DOHH2 (cell line): ENCODE measurements around the gene CCDC69.
A peak's percentile ranks its signal among the peaks of the same experiment; 100 is the strongest.
"Not testable (repeated sequence)": the region's sequence is repeated elsewhere in the genome, so short reads cannot be mapped to it uniquely, and the experiment has no call there.

Source experiments
- H3F3A ChIP-seq: fragments of 200-600 bp; sonication (generic), shearing (Covaris generic); 2 replicates; pipeline ENCODE4 v1.6.0; 2016; ENCODE audit warnings: antibody characterized with exemption, mild to moderate bottlenecking; ENCODE audit not compliant: control insufficient read depth, insufficient read depth
- H3K27ac ChIP-seq: fragments of 200-600 bp; sonication (generic); 2 replicates; pipeline ENCODE4 v1.5.1; 2014; ENCODE audit warnings: low read depth, mild to moderate bottlenecking, low read length, moderate library complexity
- H3K27me3 ChIP-seq: fragments of 200-600 bp; sonication (generic); 2 replicates; pipeline ENCODE4 v1.6.1; 2014; ENCODE audit warnings: mild to moderate bottlenecking, low read length, mixed read lengths; ENCODE audit not compliant: control insufficient read depth
- H3K36me3 ChIP-seq: fragments of 200-600 bp; sonication (generic); 2 replicates; pipeline ENCODE4 v1.6.1; 2014; ENCODE audit warnings: mild to moderate bottlenecking, low read length, moderate library complexity, mixed read lengths; ENCODE audit not compliant: control insufficient read depth
- H3K4me1 ChIP-seq: fragments of 200-600 bp; sonication (generic); 2 replicates; pipeline ENCODE4 v1.6.1; 2014; ENCODE audit warnings: mild to moderate bottlenecking, low read length, mixed read lengths; ENCODE audit not compliant: control insufficient read depth
- H3K4me2 ChIP-seq: fragments of 200-600 bp; sonication (generic); 2 replicates; pipeline ENCODE4 v1.6.0; 2014; ENCODE audit warnings: mild to moderate bottlenecking, low read length, moderate library complexity
- H3K4me3 ChIP-seq: fragments of 200-600 bp; sonication (generic); 2 replicates; pipeline ENCODE4 v1.5.1; 2014; ENCODE audit warnings: mild to moderate bottlenecking, low read length, mixed read lengths
- H3K79me2 ChIP-seq: fragments of 200-600 bp; sonication (generic); 2 replicates; pipeline ENCODE4 v1.6.1; 2014; ENCODE audit warnings: mild to moderate bottlenecking, low read length, mixed read lengths; ENCODE audit not compliant: control insufficient read depth
- H3K9me2 ChIP-seq: fragments of 200-600 bp; sonication (generic); replicated peaks from 2 replicates; pipeline ENCODE4 v1.6.1; 2014; ENCODE audit warnings: mild to moderate bottlenecking, low read length, mixed read lengths; ENCODE audit not compliant: control insufficient read depth
- H3K9me3 ChIP-seq: fragments of 200-600 bp; sonication (generic); 2 replicates; pipeline ENCODE4 v1.6.1; 2014; ENCODE audit warnings: antibody characterized with exemption, low read length, mixed read lengths; ENCODE audit not compliant: control insufficient read depth, insufficient read depth
- H4K20me1 ChIP-seq: fragments of 200-600 bp; sonication (generic); 2 replicates; pipeline ENCODE4 v1.6.0; 2014; ENCODE audit warnings: low read depth, mild to moderate bottlenecking, antibody characterized with exemption, low read length, moderate library complexity; ENCODE audit not compliant: control insufficient read depth, insufficient read depth
- CTCF ChIP-seq: fragments of 200-600 bp; sonication (generic); IDR thresholded peaks from one replicate; pipeline ENCODE4 v1.5.1; 2014; ENCODE audit warnings: antibody characterized with exemption, mild to moderate bottlenecking, low read depth, low read length; ENCODE audit not compliant: poor library complexity, severe bottlenecking
- EZH2phosphoT487 ChIP-seq: fragments of 200-600 bp; sonication (generic); IDR thresholded peaks from 2 replicates; pipeline ENCODE4 v1.6.1; 2017; ENCODE audit warnings: borderline replicate concordance, mild to moderate bottlenecking, antibody characterized with exemption, low read length, moderate library complexity, mixed read lengths

Gene CCDC69

GRCh38 chr5:151238303-151238741 lies 14.4 kb upstream of the CCDC69 start:
- Histone ChIP-seq H3K9me2 (no peaks in the 10 kb centered on the region), H3K4me3 (peak overlapping the region; percentile 55), H3K4me2 (peak overlapping the region; percentile 75), H3F3A (peaks cover 13% of the 10 kb centered on the region), H3K4me1 (peaks cover 83% of the 10 kb centered on the region), H3K27ac (peak overlapping the region; percentile 52), H3K27me3 (no peaks in the 10 kb centered on the region), H4K20me1 (no peaks in the 10 kb centered on the region), H3K36me3 (no peaks in the 10 kb centered on the region), H3K79me2 (no peaks in the 10 kb centered on the region), H3K9me3 (no peaks in the 10 kb centered on the region)
- TF ChIP-seq EZH2phosphoT487: no peak
- no peak for TF ChIP-seq CTCF

- H3K27ac ChIP-seq: peak overlapping the region; percentile 52
- no peaks in the 10 kb centered on the region for H4K20me1 ChIP-seq
- peaks cover 84% of the 10 kb centered on the region for H3K4me1 ChIP-seq
- peak overlapping the region; percentile 55 for H3K4me3 ChIP-seq
- peaks cover 4% of the 10 kb centered on the region; the same call in 1 of the 2 replicates for H3K36me3 ChIP-seq
- TF ChIP-seq EZH2phosphoT487 (no peak), CTCF (no peak)
- H3K4me2 ChIP-seq: peak overlapping the region; percentile 75
- H3K9me2 ChIP-seq: no peaks in the 10 kb centered on the region
- H3F3A ChIP-seq: peaks cover 17% of the 10 kb centered on the region
- H3K9me3 ChIP-seq: no peaks in the 10 kb centered on the region
- no peaks in the 10 kb centered on the region for H3K27me3 ChIP-seq
- H3K79me2 ChIP-seq: no peaks in the 10 kb centered on the region
These were observed 13.8 kb upstream of the CCDC69 start for GRCh38 chr5:151237685-151238084.

GRCh38 chr5:151236888-151237287 lies 13.0 kb upstream of the CCDC69 start:
- Histone ChIP-seq H3K4me3 (no peak overlapping the region), H3K4me1 (peaks cover 87% of the 10 kb centered on the region), H3K79me2 (no peaks in the 10 kb centered on the region), H4K20me1 (no peaks in the 10 kb centered on the region), H3K9me3 (no peaks in the 10 kb centered on the region), H3K27me3 (no peaks in the 10 kb centered on the region), H3K9me2 (no peaks in the 10 kb centered on the region), H3K36me3 (peaks cover 4% of the 10 kb centered on the region; the same call in 1 of the 2 replicates), H3K4me2 (no peak overlapping the region; the same call in 1 of the 2 replicates), H3K27ac (no peak overlapping the region), H3F3A (peaks cover 17% of the 10 kb centered on the region)
- no peak for TF ChIP-seq CTCF
- no peak for TF ChIP-seq EZH2phosphoT487

GRCh38 chr5:151235239-151235571 lies 11.3 kb upstream of the CCDC69 start:
- H3K9me2 ChIP-seq, H3K9me3 ChIP-seq, H4K20me1 ChIP-seq, H3K27me3 ChIP-seq, H3K79me2 ChIP-seq, H3K36me3 ChIP-seq: not testable (repeated sequence)
- Histone ChIP-seq H3K4me3 (peak overlapping the region; percentile 47), H3K4me1 (peaks cover 74% of the 10 kb centered on the region), H3F3A (peaks cover 13% of the 10 kb centered on the region), H3K4me2 (peak overlapping the region; percentile 60), H3K27ac (peak overlapping the region; percentile 45)
